Mesothelial cell of epicardium (in vitro differentiated cells): ENCODE results near the gene GIMAP1. TPM values are rescaled to one million over a fixed set of nuclear protein-coding genes. Genes with fewer than 3 reads are reported as not detected.

ENCODE experiments used
- DNase-seq, 2 experiments: peaks; one replicate each; pipeline ENCODE4 v3.0.0; 2021; ENCODE audit warnings: low spot score in 2 of 2; ENCODE audit not compliant: unreplicated experiment in 2 of 2
- H3K27ac Mint-ChIP-seq: 2 replicates; pipeline ENCODE4 v1.8.0; 2021; ENCODE audit warnings: mixed read lengths
- H3K27me3 Mint-ChIP-seq: 2 replicates; pipeline ENCODE4 v1.8.0; 2021; ENCODE audit warnings: low read depth, mixed read lengths
- H3K36me3 Mint-ChIP-seq: 2 replicates; pipeline ENCODE4 v1.8.0; 2021; ENCODE audit warnings: mixed read lengths
- H3K4me1 Mint-ChIP-seq: 2 replicates; pipeline ENCODE4 v1.8.0; 2021; ENCODE audit warnings: mixed read lengths
- H3K4me3 Mint-ChIP-seq: 2 replicates; pipeline ENCODE4 v1.8.0; 2021; ENCODE audit warnings: mild to moderate bottlenecking, moderate library complexity, mixed read lengths
- H3K9me3 Mint-ChIP-seq: 2 replicates; pipeline ENCODE4 v1.8.0; 2021; ENCODE audit warnings: mixed read lengths
- CTCF ChIP-seq: fragments of 200-600 bp; sonication (generic); IDR thresholded peaks from one replicate; pipeline ENCODE4 v1.5.0; 2021; ENCODE audit warnings: antibody characterized with exemption; ENCODE audit not compliant: unreplicated experiment
- total RNA-seq: library from RNA; stranded (reverse); gene quantifications from 3 replicates; pipeline ENCODE4 v1.2.1, GENCODE V29; 2021

The GIMAP1 gene
- total RNA-seq, 1 donor from 2014 or later = not detected

- no peak for TF ChIP-seq CTCF
- H3K36me3 Mint-ChIP-seq = no peaks in the 10 kb centered on the region
- peaks cover 2% of the 10 kb centered on the region for H3K27me3 Mint-ChIP-seq
- no peak within 1 kb of the TSS for H3K27ac Mint-ChIP-seq
- no peak within 1 kb of the TSS for H3K4me3 Mint-ChIP-seq
- H3K9me3 Mint-ChIP-seq = peaks cover 13% of the 10 kb centered on the region
- no peaks in the 10 kb centered on the region for H3K4me1 Mint-ChIP-seq
- no peak for DNase-seq
These were observed 31.0 kb upstream of the GIMAP1 start, which contains the start of gene GIMAP2 for GRCh38 chr7:150685219-150686029. Gene GIMAP2 (plus strand): TSS chr7:150685706. CDS start chr7:150687060, 1,354 bp downstream.

- peaks cover 2% of the 10 kb centered on the region for H3K27me3 Mint-ChIP-seq
These were observed 30.3 kb upstream of the GIMAP1 start for GRCh38 chr7:150686030-150686631.

GRCh38 chr7:150688630-150689029 lies 27.8 kb upstream of the GIMAP1 start:
- Mint-ChIP-seq H3K4me3 (no peak overlapping the region), H3K27ac (no peak overlapping the region), H3K36me3 (no peaks in the 10 kb centered on the region), H3K4me1 (no peaks in the 10 kb centered on the region), H3K9me3 (peaks cover 4% of the 10 kb centered on the region), H3K27me3 (peaks cover 2% of the 10 kb centered on the region)
- DNase-seq = no peak
- no peak for TF ChIP-seq CTCF

More at GRCh38 chr7:150686030-150686631, 30.3 kb upstream of the GIMAP1 start:
- DNase-seq = no peak
- no peaks in the 10 kb centered on the region for H3K4me1 Mint-ChIP-seq
- H3K9me3 Mint-ChIP-seq = peaks cover 13% of the 10 kb centered on the region
- H3K36me3 Mint-ChIP-seq = no peaks in the 10 kb centered on the region
- TF ChIP-seq CTCF = no peak
- H3K27ac Mint-ChIP-seq = no peak overlapping the region
- H3K4me3 Mint-ChIP-seq = no peak overlapping the region

GRCh38 chr7:150695654-150696053 lies 20.8 kb upstream of the GIMAP1 start:
- Mint-ChIP-seq H3K27ac (no peak overlapping the region), H3K4me1 (no peaks in the 10 kb centered on the region), H3K4me3 (no peak overlapping the region), H3K9me3 (peaks cover 43% of the 10 kb centered on the region), H3K36me3 (no peaks in the 10 kb centered on the region), H3K27me3 (no peaks in the 10 kb centered on the region)
- no peak for DNase-seq
- TF ChIP-seq CTCF = no peak

GRCh38 chr7:150703209-150703608 lies 13.2 kb upstream of the GIMAP1 start:
- no peaks in the 10 kb centered on the region for H3K36me3 Mint-ChIP-seq
- H3K9me3 Mint-ChIP-seq = peaks cover 67% of the 10 kb centered on the region
- no peak for DNase-seq
- H3K27ac Mint-ChIP-seq = no peak overlapping the region
- H3K27me3 Mint-ChIP-seq = no peaks in the 10 kb centered on the region
- no peak overlapping the region for H3K4me3 Mint-ChIP-seq
- no peak for TF ChIP-seq CTCF
- H3K4me1 Mint-ChIP-seq = no peaks in the 10 kb centered on the region
